ENCODE results near the gene AR. TPM values are rescaled to one million over a fixed set of nuclear protein-coding genes. Genes with fewer than 3 reads are reported as not detected.
"Not testable (repeated sequence)": the region's sequence is repeated elsewhere in the genome, so short reads cannot be mapped to it uniquely, and the experiment has no call there.

AR gene
- total RNA-seq, 1 experiment from 2014 or later = 17.8 TPM

DNA sequence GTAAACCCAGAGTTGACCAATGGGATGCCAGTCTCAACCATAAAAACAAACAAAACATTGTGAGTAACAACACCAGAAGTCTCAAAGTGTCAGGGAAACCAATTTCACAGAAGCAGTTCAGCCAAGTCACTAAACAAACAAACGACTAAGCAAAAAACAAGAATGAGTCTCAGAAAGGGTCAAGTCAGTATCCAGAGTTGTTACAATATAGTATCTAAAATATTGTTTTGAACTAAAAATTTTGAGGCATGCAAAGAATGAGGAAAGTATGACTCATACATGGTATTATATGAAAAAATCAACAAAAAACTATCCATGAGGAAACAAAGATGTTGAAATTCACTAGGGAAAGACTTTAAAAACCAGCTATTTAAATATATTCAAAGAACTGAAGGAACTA, 70.6 kb downstream of the AR start:
- in situ Hi-C loops (cut with HindIII; ENCODE audit: low pct_unique_long_range_greater_than_20kb, low sequenced_read_pairs) = no loop called here
- peak; percentile 63 for DNase-seq (ENCODE audit: low read depth)

DNA sequence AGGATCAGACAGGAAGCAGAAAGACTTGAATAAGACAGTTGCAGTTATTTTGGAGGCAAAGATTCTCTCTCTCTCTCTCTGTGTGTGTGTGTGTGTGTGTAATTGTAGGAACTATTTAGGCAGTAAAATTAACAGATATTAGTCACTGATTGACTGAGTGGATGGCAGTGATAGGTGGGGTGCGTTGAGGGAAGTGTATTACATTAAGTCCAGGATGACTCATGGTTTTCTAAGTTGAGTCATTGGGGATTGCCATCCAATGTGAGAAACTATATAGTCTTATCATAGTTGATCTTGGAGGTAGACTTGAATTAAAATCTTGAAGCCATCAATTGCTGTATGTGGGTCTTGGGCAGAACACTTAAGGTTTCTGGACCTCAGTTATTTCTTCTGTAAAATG, 75.4 kb downstream of the AR start:
- DNase-seq (ENCODE audit: low read depth) = peak; percentile 78
- in situ Hi-C loops (cut with HindIII; ENCODE audit: low pct_unique_long_range_greater_than_20kb, low sequenced_read_pairs) = no loop called here

DNA sequence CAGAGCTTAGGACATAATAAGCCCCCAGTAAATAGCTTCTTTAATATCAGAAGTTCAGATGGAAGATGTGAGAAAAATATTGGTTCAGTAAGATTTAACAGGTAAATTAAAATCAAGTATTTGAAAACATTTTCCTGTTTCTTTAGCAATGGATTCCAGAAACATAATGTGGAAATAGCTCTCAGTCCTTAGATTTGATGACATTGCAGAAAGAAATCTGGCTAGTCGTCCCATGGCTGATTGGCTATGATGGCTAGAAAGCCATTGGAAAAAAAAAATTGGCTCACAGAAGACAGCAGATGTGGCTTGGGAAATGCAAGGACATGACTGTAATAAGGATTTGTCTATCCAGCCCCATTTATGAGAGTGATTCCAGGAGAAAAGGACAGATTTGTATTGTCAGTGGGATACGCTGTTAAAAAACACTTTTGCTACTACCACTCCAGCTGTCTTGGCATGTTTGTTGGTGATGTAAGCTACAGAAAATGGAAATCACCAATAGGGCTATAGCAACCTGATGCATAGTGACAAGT, 78.3 kb downstream of the AR start:
- in situ Hi-C loops (cut with HindIII; ENCODE audit: low pct_unique_long_range_greater_than_20kb, low sequenced_read_pairs) = no loop called here
- no peak for DNase-seq (ENCODE audit: low read depth)

DNA sequence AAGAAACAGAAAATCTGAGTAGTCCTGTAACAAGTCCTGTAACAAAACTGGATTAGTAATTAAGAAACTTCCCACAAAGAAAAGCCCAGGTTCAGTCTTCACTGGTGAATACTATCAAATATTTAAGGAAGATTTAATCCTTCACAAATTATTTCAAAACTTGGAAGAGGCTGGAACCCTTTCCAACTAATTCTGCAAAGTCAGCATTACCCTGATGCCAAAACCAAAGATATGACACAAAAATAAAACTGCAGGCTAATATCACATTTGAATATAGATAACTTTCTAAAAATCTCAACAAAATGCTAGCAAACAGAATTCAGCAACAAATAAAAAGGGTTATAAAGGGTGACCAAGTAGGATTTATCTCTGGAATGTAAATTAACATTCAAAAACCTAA, 80.5 kb downstream of the AR start:
- in situ Hi-C loops (cut with HindIII; ENCODE audit: low pct_unique_long_range_greater_than_20kb, low sequenced_read_pairs) = no loop called here
- DNase-seq (ENCODE audit: low read depth) = no peak

DNA sequence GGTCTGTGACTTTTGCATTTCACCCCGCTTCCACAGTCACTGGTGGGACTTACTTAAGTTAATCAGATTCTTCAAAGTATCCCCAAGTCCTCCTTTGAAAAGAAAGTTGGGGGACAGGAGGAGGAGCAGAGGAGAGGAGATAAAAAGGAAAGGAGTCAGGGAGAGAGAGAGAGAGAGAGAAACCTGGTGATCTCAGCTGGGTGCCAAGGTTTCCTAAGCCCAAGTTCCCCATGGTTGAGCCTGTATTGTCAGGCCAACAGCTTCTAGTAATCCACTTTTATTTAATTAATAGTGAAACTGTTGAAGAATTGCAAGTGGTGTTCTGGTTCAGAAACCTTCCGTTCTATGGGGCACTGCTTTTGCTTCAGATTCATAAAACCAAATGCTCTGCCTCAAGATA, 91.6 kb downstream of the AR start:
- no peak for DNase-seq (ENCODE audit: low read depth)

DNA sequence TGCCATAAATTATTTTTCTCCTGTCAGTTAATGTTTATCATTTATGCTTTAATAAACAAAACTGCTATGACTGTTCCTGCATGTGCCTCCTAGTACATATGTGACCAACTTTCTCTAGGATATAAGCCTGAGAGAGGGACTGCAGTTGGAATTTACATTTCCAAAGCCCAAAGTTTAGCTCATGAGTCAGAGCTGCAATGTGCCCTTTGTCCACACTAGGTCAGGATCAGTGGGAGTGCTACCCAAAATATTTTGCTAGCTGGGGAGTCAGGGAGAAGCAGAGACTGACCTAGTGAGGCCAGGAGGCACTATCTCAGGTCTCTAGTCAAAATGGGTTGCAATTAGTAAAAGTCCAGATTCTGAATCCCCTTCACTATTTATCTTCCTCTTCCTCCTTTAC, 92.7 kb downstream of the AR start:
- DNase-seq (ENCODE audit: low read depth) = no peak

More for the DNA sequence above, 91.6 kb downstream of the AR start:
- in situ Hi-C loops (cut with HindIII; ENCODE audit: low pct_unique_long_range_greater_than_20kb, low sequenced_read_pairs) = no loop called here

DNA sequence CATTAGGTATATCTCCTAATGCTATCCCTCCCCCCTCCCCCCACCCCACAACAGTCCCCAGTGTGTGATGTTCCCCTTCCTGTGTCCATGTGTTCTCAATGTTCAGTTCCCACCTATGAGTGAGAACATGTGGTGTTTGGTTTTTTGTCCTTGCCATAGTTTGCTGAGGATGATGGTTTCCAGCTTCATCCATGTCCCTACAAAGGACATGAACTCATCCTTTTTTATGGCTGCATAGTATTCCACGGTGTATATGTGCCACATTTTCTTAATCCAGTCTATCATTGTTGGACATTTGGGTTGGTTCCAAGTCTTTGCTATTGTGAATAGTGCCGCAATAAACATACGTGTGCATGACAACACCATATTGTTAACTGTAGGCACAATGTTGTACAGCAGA, 93.5 kb downstream of the AR start:
- in situ Hi-C loops (cut with HindIII; ENCODE audit: low pct_unique_long_range_greater_than_20kb, low sequenced_read_pairs); DNase-seq (ENCODE audit: low read depth): not testable (repeated sequence)

More for the DNA sequence above, 92.7 kb downstream of the AR start:
- in situ Hi-C loops (cut with HindIII; ENCODE audit: low pct_unique_long_range_greater_than_20kb, low sequenced_read_pairs) = no loop called here

DNA sequence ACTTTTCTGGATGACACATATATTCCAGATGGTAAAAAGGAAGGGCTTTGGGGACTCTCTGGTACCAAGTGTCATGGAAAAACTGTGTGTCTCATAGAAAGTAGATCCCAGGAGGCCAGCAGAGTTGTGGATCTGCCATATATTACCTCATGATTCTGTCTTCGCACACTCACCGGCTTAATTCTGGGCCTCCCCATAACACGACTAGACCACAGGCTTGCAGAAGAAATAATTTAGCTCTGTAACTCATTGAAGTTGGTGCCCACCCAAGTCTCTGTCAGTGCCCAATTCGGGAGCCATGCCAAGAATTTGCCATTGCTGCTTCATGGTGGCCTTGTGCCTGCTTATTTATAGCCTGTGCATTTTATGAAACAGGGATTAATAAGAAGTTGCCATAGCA, 104.5 kb downstream of the AR start:
- in situ Hi-C loops (cut with HindIII; ENCODE audit: low pct_unique_long_range_greater_than_20kb, low sequenced_read_pairs) = no loop called here
- no peak for DNase-seq (ENCODE audit: low read depth)

DNA sequence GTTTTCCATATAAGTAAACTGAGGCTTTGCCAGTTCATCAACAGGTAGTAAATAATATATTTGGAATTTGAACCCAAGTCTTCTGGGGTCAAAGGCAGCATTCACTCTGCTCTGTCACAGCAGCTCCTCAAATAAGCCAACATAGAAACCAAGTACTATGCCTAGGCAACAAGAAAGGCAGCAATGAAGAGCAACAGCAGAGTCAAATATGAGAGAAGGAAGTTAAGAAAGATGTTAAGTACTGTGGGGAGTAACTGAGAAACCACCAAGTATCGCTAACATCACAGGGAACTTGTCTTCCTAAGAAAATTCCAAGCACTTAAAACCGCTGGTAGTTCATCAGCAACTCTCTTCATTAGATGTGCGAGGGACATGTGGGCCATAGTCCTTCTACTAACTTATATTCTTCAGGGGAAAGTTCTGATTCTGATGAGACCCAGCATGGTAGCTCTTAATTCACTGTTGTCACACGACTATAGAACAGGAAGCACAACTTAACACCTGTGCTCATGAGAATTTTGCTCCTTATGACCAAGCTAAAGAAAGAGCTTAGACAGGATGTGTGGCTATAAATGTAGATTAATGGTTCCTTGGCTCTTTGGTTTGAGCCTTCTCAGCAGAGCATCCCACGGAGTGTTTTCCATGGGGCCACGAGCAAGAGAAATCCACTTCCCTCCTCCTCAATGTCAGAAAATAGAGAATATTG, 107.8 kb downstream of the AR start:
- DNase-seq (ENCODE audit: low read depth) = no peak
- in situ Hi-C loops (cut with HindIII; ENCODE audit: low pct_unique_long_range_greater_than_20kb, low sequenced_read_pairs) = no loop called here

DNA sequence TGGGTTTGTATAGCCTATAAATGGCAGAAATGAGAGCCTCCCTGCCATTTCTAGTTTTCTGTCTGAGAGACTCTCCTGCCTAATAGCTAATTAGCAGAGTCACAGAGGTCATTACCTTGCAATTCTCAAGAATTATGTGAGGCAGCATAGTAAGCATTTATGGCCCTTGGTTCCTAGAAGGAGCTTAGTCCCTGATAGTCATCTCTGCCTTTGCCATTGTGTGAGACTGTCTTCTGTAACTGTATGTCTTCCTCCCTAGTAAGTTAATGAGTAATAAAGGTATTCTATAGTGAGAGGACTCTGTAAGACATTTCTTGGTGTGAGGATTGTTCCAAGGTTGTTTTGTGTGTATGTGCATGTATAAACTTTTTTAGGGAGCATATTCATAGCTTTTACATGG, 108.7 kb downstream of the AR start:
- in situ Hi-C loops (cut with HindIII; ENCODE audit: low pct_unique_long_range_greater_than_20kb, low sequenced_read_pairs) = no loop called here
- no peak for DNase-seq (ENCODE audit: low read depth)

DNA sequence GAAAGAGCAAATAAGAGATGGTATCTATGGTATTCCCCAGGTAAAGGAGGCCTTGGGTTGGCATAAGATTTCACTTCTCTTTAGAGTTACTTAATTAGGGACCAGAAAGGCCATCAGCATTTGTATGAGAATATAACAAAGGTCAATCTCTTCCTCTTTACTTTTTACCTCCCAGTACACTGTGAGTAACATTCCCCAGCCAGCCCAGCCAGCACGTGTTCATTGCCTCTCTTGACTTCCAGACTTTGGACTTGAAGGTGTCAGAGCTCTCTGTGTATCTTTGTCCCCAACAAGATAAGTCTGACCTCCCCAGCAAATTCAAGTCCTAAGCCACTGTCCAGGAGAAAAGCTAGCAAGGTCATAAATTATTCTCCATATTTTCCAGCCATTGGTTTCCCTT, 110.5 kb downstream of the AR start:
- in situ Hi-C loops (cut with HindIII; ENCODE audit: low pct_unique_long_range_greater_than_20kb, low sequenced_read_pairs) = no loop called here
- DNase-seq (ENCODE audit: low read depth) = no peak

DNA sequence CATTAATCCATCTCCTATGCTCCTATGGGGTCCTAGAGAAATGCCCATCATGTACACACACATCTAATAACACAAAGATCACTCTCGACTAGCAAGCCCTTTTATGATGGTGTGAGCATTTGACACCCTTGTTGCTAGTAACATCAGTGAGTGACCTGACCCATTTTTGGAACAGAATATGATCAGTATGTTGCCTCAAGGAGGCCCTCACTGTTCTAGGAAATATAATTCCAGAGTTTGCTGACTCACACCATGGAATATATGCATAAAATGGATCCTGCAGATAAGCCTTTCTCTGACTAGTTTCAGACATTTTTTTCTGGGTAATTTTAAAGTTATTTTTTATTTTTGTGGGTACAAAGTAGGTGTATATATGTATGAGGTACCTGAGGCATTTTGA, 121.8 kb downstream of the AR start:
- in situ Hi-C loops (cut with HindIII; ENCODE audit: low pct_unique_long_range_greater_than_20kb, low sequenced_read_pairs) = no loop called here
- DNase-seq (ENCODE audit: low read depth) = no peak

DNA sequence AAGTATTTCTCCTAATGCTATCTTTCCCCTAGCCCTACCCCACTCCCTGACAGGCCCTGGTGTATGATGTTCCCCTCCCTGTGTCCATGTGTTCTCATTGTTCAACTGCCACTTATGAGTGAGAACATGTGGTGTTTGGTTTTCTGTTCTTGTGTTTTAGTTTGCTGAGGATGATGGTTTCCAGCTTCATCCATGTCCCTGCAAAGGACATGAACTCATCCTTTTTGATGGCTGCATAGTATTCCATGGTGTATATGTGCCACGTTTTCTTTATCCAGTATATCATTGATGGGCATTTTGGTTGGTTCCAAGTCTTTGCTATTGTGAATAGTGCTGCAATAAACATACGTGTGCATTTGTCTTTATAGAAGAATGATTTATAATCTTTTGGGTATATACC, 126.9 kb downstream of the AR start:
- in situ Hi-C loops (cut with HindIII; ENCODE audit: low pct_unique_long_range_greater_than_20kb, low sequenced_read_pairs); DNase-seq (ENCODE audit: low read depth): not testable (repeated sequence)

DNA sequence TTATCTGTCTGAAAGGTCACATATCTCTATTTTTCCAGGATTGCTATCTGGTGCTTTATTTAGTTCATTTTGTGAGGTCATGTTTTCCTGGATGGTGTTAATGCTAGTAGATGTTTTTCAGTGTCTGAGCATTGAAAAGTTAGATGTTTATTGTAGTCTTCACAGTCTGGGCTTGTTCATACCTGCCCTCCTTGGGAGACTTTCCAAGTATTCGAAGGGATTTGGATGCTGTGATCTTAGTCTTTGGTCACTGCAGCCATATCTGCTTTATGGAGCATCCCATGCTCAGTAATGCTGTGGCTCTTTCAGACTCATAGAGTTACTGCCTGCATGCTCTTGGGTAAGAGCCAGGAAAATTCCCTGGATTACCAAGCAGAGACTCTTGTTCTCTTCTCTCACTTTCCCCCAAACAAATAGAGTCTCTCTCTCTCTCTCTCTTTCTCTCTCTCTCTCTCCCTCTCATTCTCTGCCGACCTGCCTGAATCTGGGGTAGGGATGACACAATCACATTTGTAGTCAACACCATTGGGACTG, 130.0 kb downstream of the AR start:
- in situ Hi-C loops (cut with HindIII; ENCODE audit: low pct_unique_long_range_greater_than_20kb, low sequenced_read_pairs) = no loop called here

DNA sequence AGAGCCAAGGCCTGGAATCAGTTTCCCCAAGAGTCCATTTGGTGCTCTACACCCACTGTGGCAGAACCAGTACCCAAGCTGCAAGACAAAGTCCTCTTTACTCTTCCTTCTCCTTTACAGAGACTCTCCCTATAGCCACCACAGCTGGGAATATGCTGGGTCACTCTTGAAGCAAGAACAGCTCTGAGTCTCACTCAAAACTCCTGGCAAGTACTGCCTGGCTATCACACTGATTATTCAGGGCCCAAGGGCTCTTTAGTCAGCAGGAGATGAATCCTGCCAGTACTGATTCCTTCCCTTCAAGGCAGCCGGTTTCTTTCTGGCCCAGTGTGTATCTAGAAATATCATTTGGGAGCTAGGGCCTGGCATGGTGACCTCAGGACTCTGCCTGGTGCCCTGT, 130.9 kb downstream of the AR start:
- no peak for DNase-seq (ENCODE audit: low read depth)
- in situ Hi-C loops (cut with HindIII; ENCODE audit: low pct_unique_long_range_greater_than_20kb, low sequenced_read_pairs) = no loop called here

More for the DNA sequence above, 130.0 kb downstream of the AR start:
- no peak for DNase-seq (ENCODE audit: low read depth)

DNA sequence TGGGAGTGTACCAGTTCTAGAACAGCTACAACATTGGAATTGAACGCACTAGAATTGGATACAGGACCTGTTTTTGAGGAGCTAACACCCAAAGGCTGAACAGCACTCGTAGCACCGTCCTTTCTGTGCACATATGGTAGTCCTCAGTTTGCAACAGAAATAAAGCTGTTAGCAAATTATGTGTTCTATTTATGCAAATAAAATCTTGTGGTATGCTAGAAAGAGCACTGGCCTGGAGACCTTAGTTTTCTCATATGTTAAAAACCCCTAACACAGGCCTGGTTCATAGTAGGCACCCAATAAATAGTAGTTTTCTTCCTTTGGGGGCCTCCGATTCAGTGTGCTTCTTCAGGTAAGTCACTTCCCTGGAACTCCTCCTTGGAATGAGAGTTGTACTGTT, 140.3 kb downstream of the AR start:
- in situ Hi-C loops (cut with HindIII; ENCODE audit: low pct_unique_long_range_greater_than_20kb, low sequenced_read_pairs) = no loop called here

DNA sequence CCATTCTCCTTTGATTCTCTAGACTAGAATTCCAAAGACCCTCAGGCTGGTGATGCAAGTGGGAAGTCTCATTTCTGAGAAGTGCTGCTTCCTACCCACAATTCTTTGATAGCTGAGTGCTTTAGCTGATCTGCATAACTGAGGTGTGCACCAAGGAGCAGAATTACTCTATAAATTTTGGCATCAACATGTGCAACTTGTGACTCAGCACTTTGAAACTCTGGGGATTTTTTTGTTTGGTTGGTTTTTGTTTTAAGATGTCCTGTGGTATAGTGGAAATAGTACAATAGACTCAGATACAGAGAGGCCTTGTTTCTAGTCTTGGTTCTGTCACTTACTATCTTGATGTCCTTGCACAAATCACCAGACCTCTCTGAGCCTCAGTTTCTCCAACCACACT, 148.4 kb downstream of the AR start:
- DNase-seq (ENCODE audit: low read depth) = peak; percentile 42
- in situ Hi-C loops (cut with HindIII; ENCODE audit: low pct_unique_long_range_greater_than_20kb, low sequenced_read_pairs) = no loop called here

More for the DNA sequence above, 140.3 kb downstream of the AR start:
- DNase-seq (ENCODE audit: low read depth) = no peak

DNA sequence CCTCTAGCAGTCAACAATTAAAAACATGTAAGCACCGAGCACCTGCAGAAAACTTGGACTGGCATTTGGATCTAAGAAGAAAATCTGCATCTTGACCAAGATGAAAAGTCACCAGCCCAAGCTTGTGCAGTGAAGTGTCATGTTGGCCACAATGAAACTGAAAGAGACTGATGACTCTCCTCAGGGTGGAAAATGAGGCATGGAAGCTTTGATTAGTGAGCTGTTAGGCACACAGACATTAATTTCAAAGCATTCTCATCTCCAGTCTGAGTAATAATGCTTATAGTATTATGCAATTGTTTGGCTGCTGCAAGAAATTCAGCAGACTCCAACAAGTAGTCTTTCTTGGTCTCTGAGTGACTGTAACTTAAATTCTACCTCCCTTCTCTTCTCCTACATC, 150.1 kb downstream of the AR start:
- in situ Hi-C loops (cut with HindIII; ENCODE audit: low pct_unique_long_range_greater_than_20kb, low sequenced_read_pairs) = no loop called here
- no peak for DNase-seq (ENCODE audit: low read depth)

DNA sequence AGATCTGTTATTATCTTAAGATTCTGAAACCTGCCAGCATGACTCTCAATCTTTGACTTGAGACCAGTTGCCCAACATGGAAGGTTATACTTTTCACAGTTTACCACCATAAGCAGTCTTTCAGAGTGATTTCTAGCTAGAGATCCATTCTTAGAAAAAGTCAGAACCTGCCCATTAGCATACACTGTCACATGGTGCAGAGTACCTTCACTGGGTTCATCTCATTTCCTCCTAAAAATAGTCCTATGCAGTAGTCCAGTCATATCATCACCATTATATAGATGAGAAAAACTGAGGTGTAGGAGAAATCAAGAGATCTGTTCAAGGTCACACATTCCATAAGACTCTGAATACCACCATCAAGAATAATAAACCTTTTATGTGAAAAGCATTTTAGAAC, 153.6 kb downstream of the AR start:
- in situ Hi-C loops (cut with HindIII; ENCODE audit: low pct_unique_long_range_greater_than_20kb, low sequenced_read_pairs) = no loop called here
- DNase-seq (ENCODE audit: low read depth) = no peak

DNA sequence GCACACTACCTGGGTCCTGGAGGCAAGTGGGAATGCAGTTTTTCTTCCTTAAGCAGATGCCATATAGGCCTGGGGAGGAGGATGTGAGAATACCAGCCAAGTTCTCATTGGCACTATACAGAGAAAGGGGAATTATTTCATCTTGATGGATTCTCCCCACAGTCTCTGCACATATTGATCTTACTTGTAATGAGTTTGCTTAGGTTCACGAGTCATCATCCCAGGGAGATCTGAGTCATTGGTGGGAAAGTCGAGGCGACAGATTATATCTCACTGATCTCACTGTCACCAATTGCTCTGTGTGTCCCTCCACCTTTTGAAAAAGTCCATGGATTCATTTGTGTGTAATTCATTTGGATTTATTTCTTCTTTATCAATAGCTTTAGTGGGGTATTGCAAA, 156.8 kb downstream of the AR start:
- DNase-seq (ENCODE audit: low read depth) = peak; percentile 21
- in situ Hi-C loops (cut with HindIII; ENCODE audit: low pct_unique_long_range_greater_than_20kb, low sequenced_read_pairs) = no loop called here
